ENCODE results near the gene MORC4.

GRCh38 chrX:106950381-106950780, 49.6 kb downstream of the MORC4 start:
- no peak for TF ChIP-seq EZH2 (IDR thresholded peaks at IDR 0.05; ENCODE audit: insufficient read depth, low read length)
- no peak for TF ChIP-seq CTCF (IDR thresholded peaks at IDR 0.05; ENCODE audit: insufficient read depth, low read depth, low read length)
